Stimulated activated CD8-positive, alpha-beta memory T cell treated with anti-CD3 and anti-CD28 coated beads, Interleukin-12 subunit alpha, Interleukin-12 subunit beta, amount 100 ng/mL, for 24 hours (primary cell): ENCODE results near the gene FDXACB1.
"Not testable (repeated sequence)": the region's sequence is repeated elsewhere in the genome, so short reads cannot be mapped to it uniquely, and the experiment has no call there.

Experiments
- DNase-seq: peaks from one replicate; pipeline ENCODE4 v3.0.0-alpha.2; 2020; ENCODE audit errors: extremely low read depth

Gene FDXACB1

GRCh38 chr11:111908639-111909305 is 29.8 kb upstream of the FDXACB1 start:
- DNase-seq, result no peak

GRCh38 chr11:111906680-111907079 is 27.7 kb upstream of the FDXACB1 start:
- no peak for DNase-seq

- DNase-seq, result no peak
Observed at GRCh38 chr11:111905411-111905810, 26.4 kb upstream of the FDXACB1 start.

GRCh38 chr11:111886844-111887243 is 7.9 kb upstream of the FDXACB1 start:
- DNase-seq, result no peak

- no peak for DNase-seq
Observed at GRCh38 chr11:111886032-111886431, 7.1 kb upstream of the FDXACB1 start.

- DNase-seq, result not testable (repeated sequence)
Observed at GRCh38 chr11:111885053-111885452, 6.1 kb upstream of the FDXACB1 start.

- DNase-seq, result no peak
Observed at GRCh38 chr11:111882202-111882601, 3.2 kb upstream of the FDXACB1 start.

- no peak for DNase-seq
Observed at GRCh38 chr11:111879637-111879960, 634 bp upstream of the FDXACB1 start.

- no peak for DNase-seq
Observed at GRCh38 chr11:111878385-111878848, 548 bp downstream of the FDXACB1 start.

GRCh38 chr11:111871693-111872161 is 7.2 kb downstream of the FDXACB1 start:
- DNase-seq, result no peak

- peak; percentile 59 for DNase-seq
Observed at GRCh38 chr11:111870886-111871692, 7.9 kb downstream of the FDXACB1 start, which contains the start of gene ALG9. ALG9 (minus strand) TSS chr11:111871581; CDS start chr11:111871482, 99 bp downstream.

- DNase-seq, result no peak
Observed at GRCh38 chr11:111870522-111870885, 8.5 kb downstream of the FDXACB1 start.

- DNase-seq, result no peak
Observed at GRCh38 chr11:111870113-111870512, 8.9 kb downstream of the FDXACB1 start.

GRCh38 chr11:111860257-111860656 is 18.7 kb downstream of the FDXACB1 start:
- no peak for DNase-seq

- no peak for DNase-seq
Observed at GRCh38 chr11:111855506-111855905, 23.5 kb downstream of the FDXACB1 start.

- no peak for DNase-seq
Observed at GRCh38 chr11:111852103-111852502, 26.9 kb downstream of the FDXACB1 start.

- DNase-seq, result no peak
Observed at GRCh38 chr11:111851636-111852035, 27.3 kb downstream of the FDXACB1 start.

GRCh38 chr11:111851067-111851466 is 27.9 kb downstream of the FDXACB1 start:
- DNase-seq, result no peak

GRCh38 chr11:111849631-111850030 is 29.3 kb downstream of the FDXACB1 start:
- DNase-seq, result no peak

- DNase-seq, result no peak
Observed at GRCh38 chr11:111846636-111847035, 32.3 kb downstream of the FDXACB1 start.

- no peak for DNase-seq
Observed at GRCh38 chr11:111846063-111846462, 32.9 kb downstream of the FDXACB1 start.

GRCh38 chr11:111845276-111846028 is 33.5 kb downstream of the FDXACB1 start:
- no peak for DNase-seq
